Gastrocnemius medialis (tissue), 4 donors: ENCODE measurements around the gene PLA2G6. TPM values are rescaled to one million over a fixed set of nuclear protein-coding genes. Genes with fewer than 3 reads are reported as not detected.
A peak's percentile ranks its signal among the peaks of the same experiment; 100 is the strongest.

Source experiments
- ATAC-seq, 2 donors: fragments of 150-250 bp; one replicate each; pipeline ENCODE4 v1.9.1; 2016
- DNase-seq, 2 donors: peaks; one replicate each; pipeline ENCODE4 v3.0.0-alpha.2; 2019
- H3K27ac ChIP-seq, 4 donors: fragments of 200-600 bp; sonication (generic); 1 replicate in 1 of 4; 2 replicates in 3 of 4; pipeline ENCODE4 v1.5.1; 2016 to 2018; ENCODE audit warnings: mild to moderate bottlenecking in 2 of 4, moderate library complexity in 1 of 4
- H3K27me3 ChIP-seq, 3 donors: fragments of 200-600 bp; sonication (generic) in 2 of 3; 1 replicate in 1 of 3; 2 replicates in 2 of 3; pipeline versions ENCODE4 v1.5.1 to v1.6.0; 2016 to 2019; ENCODE audit warnings: mild to moderate bottlenecking in 1 of 3, moderate library complexity in 1 of 3
- H3K36me3 ChIP-seq, 2 donors: fragments of 200-600 bp; sonication (generic) in 1 of 2; one replicate each; pipeline ENCODE4 v1.5.1; 2017 to 2018
- H3K4me1 ChIP-seq, 2 donors: fragments of 200-600 bp; sonication (generic) in 1 of 2; one replicate each; pipeline ENCODE4 v1.5.1; 2016 to 2017; ENCODE audit warnings: mild to moderate bottlenecking in 2 of 2
- H3K4me3 ChIP-seq, 4 donors: fragments of 200-600 bp; sonication (generic) in 3 of 4; 1 replicate in 1 of 4; 2 replicates in 3 of 4; pipeline ENCODE4 v1.5.1; 2016 to 2019; ENCODE audit warnings: mild to moderate bottlenecking in 2 of 4
- H3K9me3 ChIP-seq, 3 donors: fragments of 200-600 bp; sonication (generic) in 2 of 3; 1 replicate in 1 of 3; 2 replicates in 2 of 3; pipeline ENCODE4 v1.5.1; 2016 to 2019
- POLR2A ChIP-seq, 2 donors: fragments of 450-650 bp; IDR thresholded peaks; one replicate each; pipeline ENCODE4 v1.6.1; 2017; ENCODE audit warnings: antibody characterized with exemption in 2 of 2, mild to moderate bottlenecking in 2 of 2, moderate library complexity in 2 of 2
- in situ Hi-C, 4 donors: fragments of 200-750 bp; cut with MboI; loops; one replicate each; pipeline versions ENCODE4 v1.15.0 to v1.8.0; 2017; ENCODE audit warnings: low sequenced_read_pairs in 4 of 4
- intact Hi-C: fragments of 100-400 bp; cut with DNase I; formaldehyde crosslinking; loops from one replicate; pipeline ENCODE4 v1.15.1; 2023; ENCODE audit warnings: low total_unique reads
- total RNA-seq, 4 donors: library from RNA; depleted of rRNA; stranded (reverse); fragments of >200 nt; gene quantifications; one replicate each; pipeline versions ENCODE4 v1.1.0 to v1.2.3, GENCODE V29; 2016
- TF ChIP-seq, protein P1 (sequence below), 5 experiments: fragments of 450-650 bp in 3 of 5; fragments of 200-600 bp in 2 of 5; sonication (generic) in 2 of 5; IDR thresholded peaks in 4 of 5; conservative IDR thresholded peaks in 1 of 5; 1 replicate in 4 of 5; 2 replicates in 1 of 5; pipeline ENCODE4 v1.5.1; 2016 to 2019; ENCODE audit warnings: antibody characterized with exemption in 5 of 5, mild to moderate bottlenecking in 3 of 5, moderate library complexity in 3 of 5

PLA2G6 gene
- total RNA-seq, 4 donors from 2014 or later = 9.1 to 19.5 (median 12.1) TPM

- Histone ChIP-seq H3K9me3 (no peaks in the 10 kb centered on the region), H3K27me3 (no peaks in the 10 kb centered on the region), H3K4me1 (peaks cover 15 to 25% of the 10 kb centered on the region in 2 donors), H3K27ac (peak within 1 kb of the TSS; percentile 95 to 100 (median 96)), H3K4me3 (peak within 1 kb of the TSS; percentile 69 to 91 (median 80)), H3K36me3 (no peaks in the 10 kb centered on the region)
- peak; percentile 95 to 97 for DNase-seq
- peak; percentile 78 to 85 for ATAC-seq
- in situ Hi-C loops = no loop called here
- TF ChIP-seq POLR2A (IDR thresholded peaks at IDR 0.05) = peak; percentile 96 to 98
- TF ChIP-seq, protein P1, sequence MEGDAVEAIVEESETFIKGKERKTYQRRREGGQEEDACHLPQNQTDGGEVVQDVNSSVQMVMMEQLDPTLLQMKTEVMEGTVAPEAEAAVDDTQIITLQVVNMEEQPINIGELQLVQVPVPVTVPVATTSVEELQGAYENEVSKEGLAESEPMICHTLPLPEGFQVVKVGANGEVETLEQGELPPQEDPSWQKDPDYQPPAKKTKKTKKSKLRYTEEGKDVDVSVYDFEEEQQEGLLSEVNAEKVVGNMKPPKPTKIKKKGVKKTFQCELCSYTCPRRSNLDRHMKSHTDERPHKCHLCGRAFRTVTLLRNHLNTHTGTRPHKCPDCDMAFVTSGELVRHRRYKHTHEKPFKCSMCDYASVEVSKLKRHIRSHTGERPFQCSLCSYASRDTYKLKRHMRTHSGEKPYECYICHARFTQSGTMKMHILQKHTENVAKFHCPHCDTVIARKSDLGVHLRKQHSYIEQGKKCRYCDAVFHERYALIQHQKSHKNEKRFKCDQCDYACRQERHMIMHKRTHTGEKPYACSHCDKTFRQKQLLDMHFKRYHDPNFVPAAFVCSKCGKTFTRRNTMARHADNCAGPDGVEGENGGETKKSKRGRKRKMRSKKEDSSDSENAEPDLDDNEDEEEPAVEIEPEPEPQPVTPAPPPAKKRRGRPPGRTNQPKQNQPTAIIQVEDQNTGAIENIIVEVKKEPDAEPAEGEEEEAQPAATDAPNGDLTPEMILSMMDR (IDR thresholded peaks at IDR 0.05 in 4 of 5, conservative IDR thresholded peaks at IDR 0.05 in 1 of 5) = no peak
- intact Hi-C loops = loop anchor here (1.0 to 10.0 kb wide), 5 partner anchors 21 to 133 kb away; partner anchors contain the start of genes BAIAP2L2, CSNK1E, PLA2G6 and TMEM184B
Observed at GRCh38 chr22:38201711-38202436, 20.2 kb upstream of the PLA2G6 start, which contains the start of gene MAFF. MAFF (plus strand) TSS chr22:38201994; CDS start chr22:38213854, 11,860 bp downstream.

GRCh38 chr22:38201371-38201710, 19.7 kb upstream of the PLA2G6 start:
- Histone ChIP-seq H3K36me3 (no peaks in the 10 kb centered on the region), H3K27ac (peak overlapping the region; percentile 95 to 100 (median 96)), H3K9me3 (no peaks in the 10 kb centered on the region), H3K4me1 (peaks cover 15 to 25% of the 10 kb centered on the region in 2 donors), H3K27me3 (no peaks in the 10 kb centered on the region), H3K4me3 (peak overlapping the region; percentile 56 to 91 (median 80))
- TF ChIP-seq POLR2A (IDR thresholded peaks at IDR 0.05) = no peak
- TF ChIP-seq, protein P1 (IDR thresholded peaks at IDR 0.05 in 4 of 5, conservative IDR thresholded peaks at IDR 0.05 in 1 of 5) = no peak
- ATAC-seq (no peak), DNase-seq (peak in 1 of 2 donors; percentile 38)
- in situ Hi-C loops = no loop called here
- intact Hi-C loops = loop anchor here (1.0 to 10.0 kb wide), 4 partner anchors 20 to 116 kb away; partner anchors contain the start of genes BAIAP2L2, CSNK1E, PLA2G6 and TMEM184B

- TF ChIP-seq, protein P1 (IDR thresholded peaks at IDR 0.05 in 4 of 5, conservative IDR thresholded peaks at IDR 0.05 in 1 of 5) = no peak
- TF ChIP-seq POLR2A (IDR thresholded peaks at IDR 0.05) = no peak
- Histone ChIP-seq H3K27ac (peak overlapping the region in 2 of 4 donors; percentile 97 to 100), H3K9me3 (no peaks in the 10 kb centered on the region), H3K4me3 (no peak overlapping the region), H3K27me3 (no peaks in the 10 kb centered on the region), H3K36me3 (no peaks in the 10 kb centered on the region), H3K4me1 (peaks cover 15 to 22% of the 10 kb centered on the region in 2 donors)
- in situ Hi-C loops = no loop called here
- DNase-seq = no peak
- intact Hi-C loops = loop anchor here (5.0 to 10.0 kb wide), 3 partner anchors 72 to 117 kb away; partner anchors contain the start of genes BAIAP2L2, CSNK1E and TMEM184B
- no peak for ATAC-seq
Observed at GRCh38 chr22:38199826-38200559, 18.4 kb upstream of the PLA2G6 start.

- Histone ChIP-seq H3K27me3 (no peaks in the 10 kb centered on the region), H3K4me3 (no peak overlapping the region), H3K4me1 (peaks cover 6 to 21% of the 10 kb centered on the region in 2 donors), H3K9me3 (no peaks in the 10 kb centered on the region), H3K27ac (no peak overlapping the region), H3K36me3 (no peaks in the 10 kb centered on the region)
- in situ Hi-C loops = no loop called here
- TF ChIP-seq POLR2A (IDR thresholded peaks at IDR 0.05) = no peak
- TF ChIP-seq, protein P1 (IDR thresholded peaks at IDR 0.05 in 4 of 5, conservative IDR thresholded peaks at IDR 0.05 in 1 of 5) = no peak
- ATAC-seq = no peak
- intact Hi-C loops = no loop called here
- DNase-seq = no peak
Observed at GRCh38 chr22:38196791-38197419, 15.3 kb upstream of the PLA2G6 start.
